ENCODE measurements around the gene ANKRD36. TPM values are rescaled to one million over a fixed set of nuclear protein-coding genes. Genes with fewer than 3 reads are reported as not detected.
"Not testable (repeated sequence)": the region's sequence is repeated elsewhere in the genome, so short reads cannot be mapped to it uniquely, and the experiment has no call there.

Gene ANKRD36
- total RNA-seq (2014; rRNA removed) = 12.6 and 14.0 TPM in 2 replicates
- percentile 61 among the genes with signal in this experiment for Bru-seq, nascent RNA
- BruChase-seq, experiment 1, labeled RNA remaining after a 6-hour chase = percentile 51 among the genes with signal in this experiment
- BruChase-seq, experiment 2, labeled RNA remaining after a 2-hour chase = percentile 66 among the genes with signal in this experiment
- long read RNA-seq, partial matches to known transcripts = 2 of 11 reads
- long read RNA-seq, other reads (novel, unspliced or antisense) = 8 of 11 reads

- ChIA-PET POLR2A (ENCODE audit: unreplicated experiment) (interaction anchor here (0.6 kb wide), 1 partner anchor 24 kb away, joined by 5 read pairs; no protein-coding TSS in a partner anchor), CTCF (interaction anchor here (1.7 kb wide), 1 partner anchor 255 kb away, joined by 7 read pairs; the partner anchor contains the start of gene ANKRD39)
- not testable (repeated sequence) for H3F3A ChIP-seq (ENCODE audit: low read length, unreplicated experiment); H3K36me3 ChIP-seq (ENCODE audit: low read depth, low read length); H3K79me2 ChIP-seq (ENCODE audit: low read length); H3K27me3 ChIP-seq (ENCODE audit: low read length); H3K9me3 ChIP-seq (ENCODE audit: low read length); H4K20me1 ChIP-seq (ENCODE audit: low read length); H3K4me1 ChIP-seq (ENCODE audit: insufficient read depth, low read length); H3K9me2 ChIP-seq (replicated peaks; ENCODE audit: low read length)
- intact Hi-C loops (cut with micrococcal nuclease) = loop anchor here (5.0 kb wide), 2 partner anchors 151 to 246 kb away; no protein-coding TSS in a partner anchor
- peak within 1 kb of the TSS; percentile 59 for H3K9ac ChIP-seq (ENCODE audit: low read length)
- peak within 1 kb of the TSS; percentile 84 for H3K4me3 ChIP-seq (ENCODE audit: low read length)
- ATAC-seq (peak; percentile 94), DNase-seq (peak; percentile 77)
- H2AFZ ChIP-seq (ENCODE audit: low read length) = peak within 1 kb of the TSS; percentile 99
- TF ChIP-seq CTCF (conservative IDR thresholded peaks at IDR 0.05; ENCODE audit: low read depth, low read length) = 0 out of 2 replicates have a peak, but pooled peaks have one; percentile 21
- peak within 1 kb of the TSS; percentile 99 for H3K4me2 ChIP-seq (ENCODE audit: low read length)
- BruUV-seq (replicated peaks) = TSS peak; percentile 50
- peak within 1 kb of the TSS; percentile 49 for H3K27ac ChIP-seq (ENCODE audit: low read length)
These were observed at the start of gene ANKRD36 for GRCh38 chr2:97113050-97113881. Gene ANKRD36, plus strand, starts transcription at chr2:97113153. Its CDS starts 587 bp downstream, at chr2:97113740.

DNA sequence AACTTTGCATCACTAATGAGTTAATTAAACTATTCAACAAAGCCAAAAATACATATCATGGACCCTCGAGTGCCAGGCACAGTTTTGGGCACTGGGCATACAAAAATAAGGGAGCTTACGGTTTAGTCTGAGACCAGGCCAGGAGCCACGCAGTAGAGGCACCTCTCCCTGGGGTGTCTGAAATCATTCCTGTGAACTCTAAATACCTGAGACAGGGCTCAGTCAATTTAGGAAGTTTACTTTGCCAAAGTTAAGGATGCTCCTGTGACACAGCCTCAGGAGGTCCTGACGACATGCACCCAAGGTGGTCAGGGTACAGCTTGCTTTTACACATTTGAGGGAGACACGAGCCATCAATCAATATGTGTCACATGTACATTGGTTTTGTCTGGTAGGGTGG lies 46.9 kb upstream of the ANKRD36 start:
- ATAC-seq; H3K9me2 ChIP-seq (replicated peaks; ENCODE audit: low read length); H3K9me3 ChIP-seq (ENCODE audit: low read length); H3K4me3 ChIP-seq (ENCODE audit: low read length); H2AFZ ChIP-seq (ENCODE audit: low read length); H4K20me1 ChIP-seq (ENCODE audit: low read length); H3K4me2 ChIP-seq (ENCODE audit: low read length); BruUV-seq (replicated peaks); DNase-seq; H3K9ac ChIP-seq (ENCODE audit: low read length); H3K4me1 ChIP-seq (ENCODE audit: insufficient read depth, low read length); H3K36me3 ChIP-seq (ENCODE audit: low read depth, low read length); POLR2A ChIA-PET (ENCODE audit: unreplicated experiment); CTCF ChIA-PET; H3K79me2 ChIP-seq (ENCODE audit: low read length); H3K27ac ChIP-seq (ENCODE audit: low read length); H3F3A ChIP-seq (ENCODE audit: low read length, unreplicated experiment); intact Hi-C loops (cut with micrococcal nuclease): not testable (repeated sequence)
- peaks cover 16% of the 10 kb centered on the region for H3K27me3 ChIP-seq (ENCODE audit: low read length)

DNA sequence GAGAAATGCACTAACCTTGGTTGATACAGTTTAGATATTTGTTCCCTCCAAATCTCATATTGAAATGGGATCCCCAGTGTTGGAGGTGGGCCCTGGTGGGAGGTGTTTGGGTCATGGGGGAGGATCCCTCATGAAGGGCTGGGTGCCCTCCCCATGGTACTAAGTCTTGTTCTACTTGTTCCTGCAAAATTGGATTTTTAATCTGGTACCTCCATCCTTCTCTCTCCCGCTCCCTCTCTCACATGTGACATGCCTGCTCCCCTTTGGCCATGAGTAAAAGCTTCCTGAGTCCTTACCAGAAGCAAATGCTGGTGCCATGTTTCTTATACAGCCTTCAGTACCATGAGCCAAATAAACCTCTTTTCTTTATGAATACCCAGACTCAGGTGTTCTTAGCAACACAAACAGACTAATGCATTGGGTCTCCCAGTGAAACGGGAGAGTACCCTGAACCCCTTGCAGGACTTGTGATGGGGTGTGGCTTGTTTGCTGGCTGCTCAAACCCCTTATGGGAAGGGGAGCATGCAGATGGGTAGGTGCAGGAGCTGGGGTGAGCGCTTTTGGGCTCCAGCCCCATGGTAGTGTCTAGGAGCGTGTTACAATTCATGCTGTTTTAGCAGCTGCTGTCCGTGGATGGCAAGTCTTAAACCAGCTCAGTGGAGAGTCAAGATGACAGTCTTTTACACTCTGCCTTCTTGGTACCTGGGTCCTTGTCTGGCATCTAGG lies 45.5 kb upstream of the ANKRD36 start:
- ChIA-PET CTCF (no interaction called here), POLR2A (ENCODE audit: unreplicated experiment) (no interaction called here)
- no peaks in the 10 kb centered on the region for H3K36me3 ChIP-seq (ENCODE audit: low read depth, low read length)
- TF ChIP-seq CTCF (conservative IDR thresholded peaks at IDR 0.05; ENCODE audit: low read depth, low read length) (no peak), EZH2phosphoT487 (IDR thresholded peaks at IDR 0.05; ENCODE audit: borderline replicate concordance, low read length) (no peak), EZH2 (IDR thresholded peaks at IDR 0.05; ENCODE audit: low read length, unreplicated experiment) (no peak)
- H3K9me3 ChIP-seq (ENCODE audit: low read length) = no peaks in the 10 kb centered on the region
- no peak for ATAC-seq
- H3K9me2 ChIP-seq (replicated peaks; ENCODE audit: low read length) = no peaks in the 10 kb centered on the region
- intact Hi-C loops (cut with micrococcal nuclease) = no loop called here
- H3K27ac ChIP-seq (ENCODE audit: low read length) = no peak overlapping the region
- no peak overlapping the region for H3K4me2 ChIP-seq (ENCODE audit: low read length)
- H3K79me2 ChIP-seq (ENCODE audit: low read length) = no peaks in the 10 kb centered on the region
- no peak overlapping the region for H3K9ac ChIP-seq (ENCODE audit: low read length)
- DNase-seq = no peak
- no peak overlapping the region for H3K4me3 ChIP-seq (ENCODE audit: low read length)
- H3K4me1 ChIP-seq (ENCODE audit: insufficient read depth, low read length) = no peaks in the 10 kb centered on the region
- H3F3A ChIP-seq (ENCODE audit: low read length, unreplicated experiment) = no peaks in the 10 kb centered on the region
- no peak overlapping the region for H2AFZ ChIP-seq (ENCODE audit: low read length)
- peaks cover 16% of the 10 kb centered on the region for H3K27me3 ChIP-seq (ENCODE audit: low read length)
- H4K20me1 ChIP-seq (ENCODE audit: low read length) = no peaks in the 10 kb centered on the region
- BruUV-seq (replicated peaks) = no TSS peak

Data from PC-3 (cell line).